ENCODE data around the gene PARD3B. TPM values are rescaled to one million over a fixed set of nuclear protein-coding genes. Genes with fewer than 3 reads are reported as not detected.

Gene PARD3B
- total RNA-seq, 4 donors from 2014 or later = 32.6 to 65.7 (median 38.6) TPM

DNA sequence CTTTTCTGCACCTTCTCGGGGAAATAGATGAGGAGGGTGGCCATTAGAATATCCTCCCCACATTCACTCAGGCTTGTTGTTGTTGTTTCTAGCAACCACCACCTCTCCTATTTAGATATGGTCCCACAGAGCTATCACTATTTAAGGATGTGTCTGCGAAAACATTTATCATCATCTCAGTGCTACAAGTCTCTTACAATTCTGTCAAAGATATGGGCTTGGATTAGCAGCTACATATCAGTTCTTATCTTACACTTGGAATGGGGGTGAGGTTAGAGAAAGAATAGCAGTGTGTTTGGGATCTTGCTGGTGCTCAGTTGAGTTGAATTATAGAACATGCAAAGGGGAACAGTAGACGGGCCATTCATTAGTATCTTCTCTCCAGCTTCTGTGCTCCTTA, 546.1 kb downstream of the PARD3B start:
- WGBS, 2 donors (ENCODE audit: low coverage in 1 of 2) = 96 to 100% methylated on average over 1 to 3 of the region's 3 CpGs
- no peaks in the 10 kb centered on the region for H3K4me1 ChIP-seq
- no peaks in the 10 kb centered on the region for H3K9me3 ChIP-seq
- H3K36me3 ChIP-seq = no peaks in the 10 kb centered on the region
- H3K4me3 ChIP-seq = no peak overlapping the region
- H3K27ac ChIP-seq = no peak overlapping the region
- in situ Hi-C loops (cut with MboI; ENCODE audit: low pct_ligation_motif_present in 1 of 4, low pct_unique_long_range_greater_than_20kb in 1 of 4, low sequenced_read_pairs in 3 of 4) = no loop called here
- TF ChIP-seq EP300 (IDR thresholded peaks at IDR 0.05; ENCODE audit: low read depth) = no peak
- no peak for TF ChIP-seq POLR2AphosphoS5 (IDR thresholded peaks at IDR 0.05)
- no peak for TF ChIP-seq POLR2A (IDR thresholded peaks at IDR 0.05)
- TF ChIP-seq, protein P1, sequence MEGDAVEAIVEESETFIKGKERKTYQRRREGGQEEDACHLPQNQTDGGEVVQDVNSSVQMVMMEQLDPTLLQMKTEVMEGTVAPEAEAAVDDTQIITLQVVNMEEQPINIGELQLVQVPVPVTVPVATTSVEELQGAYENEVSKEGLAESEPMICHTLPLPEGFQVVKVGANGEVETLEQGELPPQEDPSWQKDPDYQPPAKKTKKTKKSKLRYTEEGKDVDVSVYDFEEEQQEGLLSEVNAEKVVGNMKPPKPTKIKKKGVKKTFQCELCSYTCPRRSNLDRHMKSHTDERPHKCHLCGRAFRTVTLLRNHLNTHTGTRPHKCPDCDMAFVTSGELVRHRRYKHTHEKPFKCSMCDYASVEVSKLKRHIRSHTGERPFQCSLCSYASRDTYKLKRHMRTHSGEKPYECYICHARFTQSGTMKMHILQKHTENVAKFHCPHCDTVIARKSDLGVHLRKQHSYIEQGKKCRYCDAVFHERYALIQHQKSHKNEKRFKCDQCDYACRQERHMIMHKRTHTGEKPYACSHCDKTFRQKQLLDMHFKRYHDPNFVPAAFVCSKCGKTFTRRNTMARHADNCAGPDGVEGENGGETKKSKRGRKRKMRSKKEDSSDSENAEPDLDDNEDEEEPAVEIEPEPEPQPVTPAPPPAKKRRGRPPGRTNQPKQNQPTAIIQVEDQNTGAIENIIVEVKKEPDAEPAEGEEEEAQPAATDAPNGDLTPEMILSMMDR (IDR thresholded peaks at IDR 0.05) = no peak
- intact Hi-C loops (cut with DNase I; ENCODE audit: low total_unique reads) = no loop called here
- no peaks in the 10 kb centered on the region for H3K27me3 ChIP-seq
- no peak for DNase-seq

GRCh38 chr2:205094031-205094430, 548.8 kb downstream of the PARD3B start:
- in situ Hi-C loops (cut with MboI; ENCODE audit: low pct_ligation_motif_present in 1 of 4, low pct_unique_long_range_greater_than_20kb in 1 of 4, low sequenced_read_pairs in 3 of 4) (no loop called here), intact Hi-C loops (cut with DNase I; ENCODE audit: low total_unique reads) (no loop called here)
- H3K27ac ChIP-seq = no peak overlapping the region
- TF ChIP-seq POLR2AphosphoS5 (IDR thresholded peaks at IDR 0.05) (no peak), POLR2A (IDR thresholded peaks at IDR 0.05) (no peak), EP300 (IDR thresholded peaks at IDR 0.05; ENCODE audit: low read depth) (no peak)
- TF ChIP-seq, protein P1 (IDR thresholded peaks at IDR 0.05) = no peak
- DNase-seq = no peak
- H3K36me3 ChIP-seq = no peaks in the 10 kb centered on the region
- no peaks in the 10 kb centered on the region for H3K27me3 ChIP-seq
- 87 to 88% methylated on average over 3 of the region's 3 CpGs for WGBS, 2 donors (ENCODE audit: low coverage in 1 of 2)
- no peaks in the 10 kb centered on the region for H3K4me1 ChIP-seq
- no peaks in the 10 kb centered on the region for H3K9me3 ChIP-seq
- no peak overlapping the region for H3K4me3 ChIP-seq

DNA sequence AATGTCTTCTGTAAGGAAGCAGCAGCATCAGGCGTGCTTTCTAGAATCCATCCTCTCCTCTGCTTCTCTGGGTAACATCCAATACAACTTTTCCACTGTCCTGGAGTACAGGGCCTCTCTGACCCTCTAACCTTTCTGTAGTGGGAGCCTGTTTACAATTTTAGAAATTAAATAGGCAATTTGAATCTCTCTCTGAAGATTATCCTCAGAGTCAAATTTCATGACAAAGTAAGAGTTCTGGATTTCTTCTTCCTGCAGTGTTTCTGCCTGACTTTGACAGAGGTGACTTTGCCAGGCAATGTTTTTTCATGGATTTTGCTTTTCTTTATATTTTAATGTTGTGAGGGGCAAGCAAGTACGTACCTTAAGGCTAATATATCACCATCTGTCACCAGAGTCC, 558.4 kb downstream of the PARD3B start:
- no peak overlapping the region for H3K27ac ChIP-seq
- DNase-seq = no peak
- H3K4me3 ChIP-seq = no peak overlapping the region
- WGBS, 2 donors (ENCODE audit: low coverage in 1 of 2) = 78 to 85% methylated on average over 2 of the region's 2 CpGs
- no peaks in the 10 kb centered on the region for H3K27me3 ChIP-seq
- TF ChIP-seq, protein P1 (IDR thresholded peaks at IDR 0.05) = no peak
- TF ChIP-seq POLR2AphosphoS5 (IDR thresholded peaks at IDR 0.05) (no peak), EP300 (IDR thresholded peaks at IDR 0.05; ENCODE audit: low read depth) (no peak), POLR2A (IDR thresholded peaks at IDR 0.05) (no peak)
- no peaks in the 10 kb centered on the region for H3K4me1 ChIP-seq
- no peaks in the 10 kb centered on the region for H3K36me3 ChIP-seq
- intact Hi-C loops (cut with DNase I; ENCODE audit: low total_unique reads) = no loop called here
- in situ Hi-C loops (cut with MboI; ENCODE audit: low pct_ligation_motif_present in 1 of 4, low pct_unique_long_range_greater_than_20kb in 1 of 4, low sequenced_read_pairs in 3 of 4) = no loop called here
- H3K9me3 ChIP-seq = no peaks in the 10 kb centered on the region

DNA sequence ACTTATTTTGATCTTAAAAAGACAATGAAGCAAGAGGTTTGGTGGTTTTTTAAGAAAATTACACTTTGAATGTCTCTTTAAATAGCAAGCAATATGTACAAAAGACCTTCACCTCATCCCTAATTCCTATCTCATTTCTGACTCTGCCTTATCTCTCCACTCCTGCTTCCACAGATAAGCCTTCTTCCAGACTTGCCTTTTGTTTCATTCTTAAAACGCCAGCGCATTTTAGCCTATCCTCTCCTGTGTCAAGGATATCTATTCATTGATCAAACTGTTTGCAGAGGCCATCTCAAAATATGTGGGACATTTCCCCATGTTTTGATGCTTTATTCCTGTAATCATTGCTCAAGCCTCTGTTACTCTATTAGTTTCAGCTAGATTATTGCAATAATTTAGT, 562.5 kb downstream of the PARD3B start:
- Histone ChIP-seq H3K9me3 (no peaks in the 10 kb centered on the region), H3K4me1 (no peaks in the 10 kb centered on the region), H3K36me3 (no peaks in the 10 kb centered on the region), H3K27me3 (no peaks in the 10 kb centered on the region), H3K4me3 (no peak overlapping the region), H3K27ac (no peak overlapping the region)
- intact Hi-C loops (cut with DNase I; ENCODE audit: low total_unique reads) = no loop called here
- WGBS, 2 donors (ENCODE audit: low coverage in 1 of 2) = 87 to 94% methylated on average over 2 of the region's 2 CpGs
- DNase-seq = no peak
- in situ Hi-C loops (cut with MboI; ENCODE audit: low pct_ligation_motif_present in 1 of 4, low pct_unique_long_range_greater_than_20kb in 1 of 4, low sequenced_read_pairs in 3 of 4) = no loop called here
- no peak for TF ChIP-seq POLR2AphosphoS5 (IDR thresholded peaks at IDR 0.05)
- TF ChIP-seq POLR2A (IDR thresholded peaks at IDR 0.05) = no peak
- no peak for TF ChIP-seq EP300 (IDR thresholded peaks at IDR 0.05; ENCODE audit: low read depth)
- TF ChIP-seq, protein P1 (IDR thresholded peaks at IDR 0.05) = no peak

Measured in transverse colon (tissue), 4 donors.